Measurements from ENCODE around the gene PRIMA1. TPM values are rescaled to one million over a fixed set of nuclear protein-coding genes. Genes with fewer than 3 reads are reported as not detected.

The PRIMA1 gene
- polyA plus RNA-seq, 1 of the 3 experiments (the other 2 are of a cell fraction) = 0.18 TPM

DNA sequence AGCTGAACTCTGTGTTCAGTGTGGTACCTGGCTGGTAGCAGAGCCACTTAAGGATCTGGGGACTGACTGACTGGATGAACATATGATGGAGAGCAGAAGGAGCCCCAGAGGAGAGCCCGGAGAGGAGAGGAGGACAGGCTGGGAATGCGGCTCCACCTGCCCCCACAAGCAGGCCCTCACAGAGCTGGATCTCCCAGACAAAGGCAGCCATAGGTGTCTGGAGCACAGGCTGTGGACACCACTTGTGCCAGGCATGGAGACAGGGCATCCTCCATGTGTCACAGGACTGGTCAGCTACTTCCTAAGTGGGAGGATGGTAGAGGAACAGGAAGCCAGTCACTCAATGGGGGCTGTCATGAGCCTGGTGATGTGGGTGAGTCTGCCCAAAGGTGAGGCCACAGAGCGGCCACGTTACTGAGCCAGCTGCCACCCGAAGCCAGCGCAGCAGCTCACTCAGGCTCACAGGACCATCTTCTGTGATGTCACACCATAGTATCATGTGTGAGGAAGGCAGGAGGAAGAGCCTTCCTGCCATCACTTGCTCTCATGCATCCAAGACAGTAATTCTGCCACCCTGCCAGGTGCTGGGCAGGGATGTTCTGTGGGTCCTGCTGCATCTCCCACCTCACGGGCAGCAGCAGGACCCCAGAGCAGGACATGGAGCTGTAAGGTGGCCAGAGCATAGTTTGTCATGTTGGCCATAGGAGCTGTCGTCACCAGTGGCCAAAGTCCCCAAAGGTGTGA, 72.1 kb downstream of the PRIMA1 start:
- Histone ChIP-seq H3K9me2 (no peaks in the 10 kb centered on the region), H3F3A (replicated peaks; ENCODE audit: insufficient read depth) (no peaks in the 10 kb centered on the region), H4K20me1 (ENCODE audit: insufficient read depth) (no peaks in the 10 kb centered on the region), H3K9ac (no peak overlapping the region), H2AFZ (ENCODE audit: low read depth) (no peak overlapping the region), H3K4me3 (ENCODE audit: low read depth in 2 of 2, low read length in 1 of 2) (no peak overlapping the region), H3K27me3 (ENCODE audit: insufficient read depth) (no peaks in the 10 kb centered on the region), H3K27ac (ENCODE audit: low read depth in 2 of 2, low read length in 1 of 2) (no peak overlapping the region), H3K9me3 (no peaks in the 10 kb centered on the region), H3K4me2 (no peak overlapping the region), H3K79me2 (ENCODE audit: insufficient read depth) (no peaks in the 10 kb centered on the region), H3K36me3 (replicated peaks in 1 of 2; ENCODE audit: control insufficient read depth in 1 of 2, insufficient read depth in 2 of 2, low read length in 1 of 2) (no peaks in the 10 kb centered on the region), H3K4me1 (ENCODE audit: control insufficient read depth in 1 of 2, insufficient read depth in 2 of 2, low read depth in 1 of 2, low read length in 1 of 2) (peaks cover 0 to 9% of the 10 kb centered on the region in 2 experiments; a peak in 1 of 4 replicates)
- ChIA-PET POLR2A (no interaction called here), CTCF (interaction anchor here (1.1 to 2.4 kb wide), 6 partner anchors 12 to 223 kb away, joined by 3 to 10 read pairs (median 4); no protein-coding TSS in a partner anchor)
- peak; percentile 31 for DNase-seq
- TF ChIP-seq RFX5 (IDR thresholded peaks at IDR 0.05; ENCODE audit: low read length) = no peak
- TF ChIP-seq, protein P1, sequence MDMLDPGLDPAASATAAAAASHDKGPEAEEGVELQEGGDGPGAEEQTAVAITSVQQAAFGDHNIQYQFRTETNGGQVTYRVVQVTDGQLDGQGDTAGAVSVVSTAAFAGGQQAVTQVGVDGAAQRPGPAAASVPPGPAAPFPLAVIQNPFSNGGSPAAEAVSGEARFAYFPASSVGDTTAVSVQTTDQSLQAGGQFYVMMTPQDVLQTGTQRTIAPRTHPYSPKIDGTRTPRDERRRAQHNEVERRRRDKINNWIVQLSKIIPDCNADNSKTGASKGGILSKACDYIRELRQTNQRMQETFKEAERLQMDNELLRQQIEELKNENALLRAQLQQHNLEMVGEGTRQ (IDR thresholded peaks at IDR 0.05; ENCODE audit: borderline replicate concordance, low read depth, low read length) = no peak
- TF ChIP-seq, protein P2, sequence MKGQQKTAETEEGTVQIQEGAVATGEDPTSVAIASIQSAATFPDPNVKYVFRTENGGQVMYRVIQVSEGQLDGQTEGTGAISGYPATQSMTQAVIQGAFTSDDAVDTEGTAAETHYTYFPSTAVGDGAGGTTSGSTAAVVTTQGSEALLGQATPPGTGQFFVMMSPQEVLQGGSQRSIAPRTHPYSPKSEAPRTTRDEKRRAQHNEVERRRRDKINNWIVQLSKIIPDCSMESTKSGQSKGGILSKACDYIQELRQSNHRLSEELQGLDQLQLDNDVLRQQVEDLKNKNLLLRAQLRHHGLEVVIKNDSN (IDR thresholded peaks at IDR 0.05; ENCODE audit: borderline replicate concordance, low read depth) = no peak
- TF ChIP-seq, protein P3, sequence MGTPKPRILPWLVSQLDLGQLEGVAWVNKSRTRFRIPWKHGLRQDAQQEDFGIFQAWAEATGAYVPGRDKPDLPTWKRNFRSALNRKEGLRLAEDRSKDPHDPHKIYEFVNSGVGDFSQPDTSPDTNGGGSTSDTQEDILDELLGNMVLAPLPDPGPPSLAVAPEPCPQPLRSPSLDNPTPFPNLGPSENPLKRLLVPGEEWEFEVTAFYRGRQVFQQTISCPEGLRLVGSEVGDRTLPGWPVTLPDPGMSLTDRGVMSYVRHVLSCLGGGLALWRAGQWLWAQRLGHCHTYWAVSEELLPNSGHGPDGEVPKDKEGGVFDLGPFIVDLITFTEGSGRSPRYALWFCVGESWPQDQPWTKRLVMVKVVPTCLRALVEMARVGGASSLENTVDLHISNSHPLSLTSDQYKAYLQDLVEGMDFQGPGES (IDR thresholded peaks at IDR 0.05; ENCODE audit: low read depth, low read length) = no peak
- TF ChIP-seq, protein P4, sequence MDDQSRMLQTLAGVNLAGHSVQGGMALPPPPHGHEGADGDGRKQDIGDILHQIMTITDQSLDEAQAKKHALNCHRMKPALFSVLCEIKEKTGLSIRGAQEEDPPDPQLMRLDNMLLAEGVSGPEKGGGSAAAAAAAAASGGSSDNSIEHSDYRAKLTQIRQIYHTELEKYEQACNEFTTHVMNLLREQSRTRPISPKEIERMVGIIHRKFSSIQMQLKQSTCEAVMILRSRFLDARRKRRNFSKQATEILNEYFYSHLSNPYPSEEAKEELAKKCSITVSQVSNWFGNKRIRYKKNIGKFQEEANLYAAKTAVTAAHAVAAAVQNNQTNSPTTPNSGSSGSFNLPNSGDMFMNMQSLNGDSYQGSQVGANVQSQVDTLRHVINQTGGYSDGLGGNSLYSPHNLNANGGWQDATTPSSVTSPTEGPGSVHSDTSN (IDR thresholded peaks at IDR 0.05) = no peak
- TF ChIP-seq, protein P5, sequence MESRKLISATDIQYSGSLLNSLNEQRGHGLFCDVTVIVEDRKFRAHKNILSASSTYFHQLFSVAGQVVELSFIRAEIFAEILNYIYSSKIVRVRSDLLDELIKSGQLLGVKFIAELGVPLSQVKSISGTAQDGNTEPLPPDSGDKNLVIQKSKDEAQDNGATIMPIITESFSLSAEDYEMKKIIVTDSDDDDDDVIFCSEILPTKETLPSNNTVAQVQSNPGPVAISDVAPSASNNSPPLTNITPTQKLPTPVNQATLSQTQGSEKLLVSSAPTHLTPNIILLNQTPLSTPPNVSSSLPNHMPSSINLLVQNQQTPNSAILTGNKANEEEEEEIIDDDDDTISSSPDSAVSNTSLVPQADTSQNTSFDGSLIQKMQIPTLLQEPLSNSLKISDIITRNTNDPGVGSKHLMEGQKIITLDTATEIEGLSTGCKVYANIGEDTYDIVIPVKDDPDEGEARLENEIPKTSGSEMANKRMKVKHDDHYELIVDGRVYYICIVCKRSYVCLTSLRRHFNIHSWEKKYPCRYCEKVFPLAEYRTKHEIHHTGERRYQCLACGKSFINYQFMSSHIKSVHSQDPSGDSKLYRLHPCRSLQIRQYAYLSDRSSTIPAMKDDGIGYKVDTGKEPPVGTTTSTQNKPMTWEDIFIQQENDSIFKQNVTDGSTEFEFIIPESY (IDR thresholded peaks at IDR 0.05; ENCODE audit: borderline replicate concordance, low read depth) = no peak
- TF ChIP-seq SIN3A (IDR thresholded peaks at IDR 0.05; ENCODE audit: borderline replicate concordance, low read depth, low read length) = no peak
- TF ChIP-seq TEAD4 (IDR thresholded peaks at IDR 0.05; ENCODE audit: borderline replicate concordance, insufficient read depth) = no peak
- no peak for TF ChIP-seq RXRA (IDR thresholded peaks at IDR 0.05; ENCODE audit: borderline replicate concordance, low read depth)
- TF ChIP-seq GABPA (IDR thresholded peaks at IDR 0.05; ENCODE audit: low read depth) = no peak
- WGBS (ENCODE audit: low lambda C conversion rate) = 14% methylated on average over 1 of the region's 8 CpGs

Data from SK-N-SH (cell line).